DMS53 treated with DMSO at 0.1 percent for 48 hours (cell line): ENCODE results near the gene TMEM272.

ENCODE experiments used
- DNase-seq: peaks from one replicate; lab custom pipeline; 2025; ENCODE audit not compliant: unreplicated experiment; lab: John Stamatoyannopoulos, UW

Gene TMEM272

GRCh38 chr13:51763486-51763885 lies 81.5 kb downstream of the TMEM272 start:
- DNase-seq = no peak
